ENCODE results near the gene VGLL3.
"Not testable (repeated sequence)": the region's sequence is repeated elsewhere in the genome, so short reads cannot be mapped to it uniquely, and the experiment has no call there.

The VGLL3 gene

GRCh38 chr3:86989611-86990010, 1.3 kb downstream of the VGLL3 start:
- no peak for DNase-seq (ENCODE audit: low spot score)

DNA sequence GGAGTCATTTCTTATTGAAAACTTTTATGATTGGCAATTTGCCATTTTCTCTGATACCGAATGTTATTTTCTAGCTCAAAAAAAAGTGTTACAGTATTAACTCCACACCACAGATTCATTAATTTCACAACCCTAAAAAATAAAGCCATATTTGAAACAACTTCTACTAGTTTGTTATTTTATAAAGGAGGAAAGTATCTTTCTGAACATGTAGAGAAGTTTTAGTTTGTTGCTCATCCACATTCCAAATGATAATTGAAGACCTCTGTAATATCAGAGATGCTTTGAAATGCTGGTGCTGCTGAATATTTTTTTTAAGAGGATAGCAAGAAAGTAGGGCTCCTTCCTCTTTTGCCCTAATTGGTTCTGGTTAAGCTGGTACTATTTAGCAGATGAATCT, 1.9 kb downstream of the VGLL3 start:
- DNase-seq (ENCODE audit: low spot score) = no peak

DNA sequence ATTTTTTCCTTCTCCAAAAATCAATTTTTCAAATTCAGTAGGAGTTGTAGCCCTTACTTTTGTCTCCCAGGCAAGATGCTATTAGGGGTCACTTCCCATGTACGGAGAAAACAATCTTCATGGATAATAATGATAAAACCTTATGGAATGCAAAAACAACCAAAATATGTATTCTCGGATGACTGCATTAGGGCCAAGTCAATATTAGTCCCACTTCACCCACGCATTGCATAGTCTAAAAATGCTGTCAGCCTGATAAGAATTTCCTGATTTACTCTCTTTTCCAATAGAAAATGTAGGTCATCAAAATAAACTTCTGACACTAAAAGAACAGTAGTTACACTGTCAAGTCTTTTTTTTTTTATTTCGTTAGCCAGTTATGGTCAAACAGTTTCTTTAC, 2.7 kb downstream of the VGLL3 start:
- DNase-seq (ENCODE audit: low spot score) = no peak

DNA sequence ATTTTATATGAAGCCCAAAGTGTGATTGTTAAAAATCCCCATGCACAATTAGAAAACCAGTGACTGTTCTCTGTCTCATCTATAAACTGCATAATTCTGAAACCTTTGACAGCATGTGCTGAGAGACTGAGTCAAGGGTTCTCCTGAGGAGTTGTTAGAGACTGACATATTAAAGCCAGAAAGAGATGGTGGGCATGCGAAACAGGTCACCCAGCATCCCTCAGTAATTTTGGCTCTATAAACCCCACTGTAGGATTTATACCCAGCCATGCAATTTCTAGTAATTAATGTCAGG, 3.6 kb downstream of the VGLL3 start:
- no peak for DNase-seq (ENCODE audit: low spot score)

DNA sequence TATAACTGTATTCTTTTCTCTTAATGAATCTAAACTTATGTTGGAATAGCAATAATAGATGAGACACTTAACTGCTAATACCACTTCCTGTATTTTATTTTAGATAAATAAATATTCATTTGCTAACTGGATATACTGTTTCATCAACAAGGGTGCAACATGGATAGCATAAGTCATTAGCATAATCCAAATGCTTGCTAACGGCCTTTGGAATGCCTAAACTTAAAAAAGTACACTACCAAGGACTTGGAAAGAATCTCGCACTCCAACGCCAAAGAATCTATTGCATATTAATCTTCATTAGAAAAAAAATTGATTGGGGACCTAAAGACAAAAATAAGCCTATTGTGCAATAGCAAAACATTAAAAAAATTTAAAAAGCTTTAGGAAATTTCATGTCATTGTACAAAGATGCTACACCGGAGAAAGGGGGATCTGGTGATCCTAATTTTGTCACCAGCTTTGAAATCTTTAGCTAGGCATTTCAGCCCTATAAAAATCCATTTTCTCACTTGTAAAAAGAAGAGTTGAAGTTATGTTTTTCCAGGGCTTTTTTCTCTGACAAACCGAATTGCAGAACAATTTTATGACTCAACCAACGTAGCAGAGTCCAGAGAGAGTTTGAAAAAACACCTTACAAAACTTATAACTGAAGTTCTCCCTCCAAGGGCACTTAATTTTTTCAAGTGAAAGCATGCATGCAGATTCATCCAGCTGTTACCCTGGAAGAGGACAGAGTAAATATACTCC, 4.1 kb downstream of the VGLL3 start:
- no peak for DNase-seq (ENCODE audit: low spot score)

GRCh38 chr3:86985181-86985826, 5.6 kb downstream of the VGLL3 start:
- DNase-seq (ENCODE audit: low spot score) = no peak

GRCh38 chr3:86984271-86984670, 6.7 kb downstream of the VGLL3 start:
- DNase-seq (ENCODE audit: low spot score) = no peak

GRCh38 chr3:86982883-86983282, 8.1 kb downstream of the VGLL3 start:
- DNase-seq (ENCODE audit: low spot score) = no peak

GRCh38 chr3:86978111-86978551, 12.8 kb downstream of the VGLL3 start:
- no peak for DNase-seq (ENCODE audit: low spot score)

GRCh38 chr3:86976219-86976618, 14.7 kb downstream of the VGLL3 start:
- no peak for DNase-seq (ENCODE audit: low spot score)

DNA sequence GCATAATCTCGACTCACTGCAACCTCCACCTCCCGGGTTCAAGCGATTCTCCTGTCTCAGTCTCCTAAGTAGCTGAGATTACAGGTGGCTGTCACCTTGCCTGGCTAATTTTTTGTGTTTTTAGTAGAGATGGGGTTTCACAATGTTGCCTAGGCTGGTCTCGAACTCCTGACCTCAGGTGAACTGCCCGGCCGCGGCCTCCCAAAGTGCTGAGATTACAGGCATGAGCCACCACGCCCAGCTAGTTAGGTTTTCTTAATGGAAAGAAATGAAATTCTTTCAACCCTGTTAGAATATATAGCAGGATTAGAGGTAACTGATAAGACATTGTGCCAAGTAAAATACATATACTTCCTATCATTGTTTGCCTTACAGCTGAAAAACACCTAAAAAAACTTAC, 16.8 kb downstream of the VGLL3 start:
- DNase-seq (ENCODE audit: low spot score) = not testable (repeated sequence)

GRCh38 chr3:86973440-86973839, 17.5 kb downstream of the VGLL3 start:
- no peak for DNase-seq (ENCODE audit: low spot score)

DNA sequence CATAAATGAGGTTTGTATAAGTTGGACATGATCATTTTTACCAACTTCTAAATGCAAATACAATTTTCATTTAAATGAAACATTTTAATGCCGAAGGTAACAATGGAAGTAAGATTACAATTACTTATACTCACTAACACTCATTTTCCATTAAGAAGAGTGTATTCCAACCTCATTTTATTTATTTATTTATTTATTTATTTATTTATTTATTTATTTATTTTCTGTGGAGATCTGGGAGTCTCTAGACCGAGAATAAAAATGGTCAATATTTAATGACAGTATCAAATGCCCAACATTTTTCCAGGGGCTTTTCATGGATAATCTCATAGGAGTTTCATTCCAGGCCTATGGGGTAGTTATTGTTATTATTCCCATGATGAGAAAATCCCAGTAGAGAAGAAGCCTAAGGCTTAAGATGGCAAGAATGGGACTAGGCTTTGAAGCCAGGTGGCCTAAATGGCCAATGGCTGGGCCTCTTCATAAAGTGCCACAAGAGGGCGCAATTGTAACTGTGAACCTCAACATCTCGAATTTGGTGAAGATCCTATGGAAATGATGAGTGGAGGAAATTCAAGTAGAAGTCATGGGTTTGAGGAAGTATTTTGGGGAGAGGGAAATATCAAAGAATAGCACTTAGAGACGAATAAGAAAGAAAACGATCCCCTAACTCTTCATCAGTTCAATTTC, 21.3 kb downstream of the VGLL3 start:
- no peak for DNase-seq (ENCODE audit: low spot score)

DNA sequence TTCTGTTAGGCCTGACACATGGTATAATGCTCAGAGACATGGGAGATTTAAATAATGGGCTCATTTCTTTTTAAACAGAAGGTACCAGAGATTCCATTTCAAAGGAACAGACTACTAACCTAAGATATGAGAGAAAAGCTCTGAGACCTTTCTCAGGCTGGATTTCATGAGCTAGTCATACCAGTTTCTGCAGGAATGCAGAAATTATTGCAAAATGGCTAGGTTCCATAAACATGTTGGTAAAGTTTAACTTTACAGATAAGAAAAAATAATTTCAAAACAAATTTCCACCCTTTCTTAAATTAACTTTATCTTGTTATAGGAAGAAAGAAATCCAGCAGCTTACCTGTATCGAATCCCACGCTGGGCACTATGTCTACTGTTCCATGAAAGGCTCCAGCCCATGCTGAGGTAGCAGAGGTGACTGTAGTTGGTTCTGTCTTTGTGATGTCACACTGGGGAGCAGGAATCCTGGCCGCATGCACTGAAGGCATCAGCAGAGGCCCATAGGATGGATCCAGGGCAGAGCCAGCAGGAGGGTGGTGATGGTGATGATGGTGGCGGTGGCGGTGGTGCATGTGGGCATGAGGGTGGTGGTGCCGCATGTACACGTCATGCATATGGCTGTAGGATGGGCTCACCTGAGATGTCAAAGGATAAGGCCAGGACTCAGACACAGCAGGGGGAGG, 22.6 kb downstream of the VGLL3 start:
- DNase-seq (ENCODE audit: low spot score) = no peak

DNA sequence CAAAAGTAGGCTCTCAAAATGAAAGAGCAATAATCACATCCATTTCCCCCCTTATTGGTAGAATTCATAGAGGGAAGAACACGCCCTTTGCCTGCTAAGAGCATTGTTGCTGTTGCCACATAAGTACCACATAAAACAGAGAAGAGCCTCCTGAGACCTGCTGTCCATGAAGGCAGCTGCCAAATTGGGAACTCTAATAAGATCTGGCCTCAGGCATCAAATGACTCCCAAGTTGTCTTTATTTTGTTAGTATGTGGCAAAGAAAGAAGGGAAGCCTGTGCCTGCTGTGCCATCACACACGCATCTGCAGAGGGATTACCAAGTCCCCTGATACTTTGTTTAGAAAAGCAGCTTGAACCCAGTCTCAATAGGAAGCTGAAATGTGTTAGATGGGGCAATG, 23.9 kb downstream of the VGLL3 start:
- DNase-seq (ENCODE audit: low spot score) = no peak

DNA sequence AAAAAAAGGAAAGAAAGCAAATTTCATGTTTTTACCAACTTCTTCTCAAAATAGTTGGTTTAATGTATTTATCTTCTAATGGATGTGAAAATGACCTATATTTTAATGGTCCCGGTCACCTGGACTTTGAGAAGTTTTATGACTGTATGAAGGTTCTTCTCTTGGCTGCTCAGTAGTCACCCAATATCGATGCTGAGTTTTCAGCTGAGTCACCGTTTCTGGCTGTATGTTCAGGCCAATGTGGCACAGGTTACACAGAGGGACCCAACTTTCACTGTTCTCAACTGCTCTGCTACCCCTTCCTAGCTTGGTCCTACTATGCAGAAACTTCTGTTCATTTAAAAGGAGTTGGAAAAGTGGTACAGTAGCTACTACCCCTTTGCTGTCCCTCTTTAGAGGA, 25.8 kb downstream of the VGLL3 start:
- DNase-seq (ENCODE audit: low spot score) = no peak

DNA sequence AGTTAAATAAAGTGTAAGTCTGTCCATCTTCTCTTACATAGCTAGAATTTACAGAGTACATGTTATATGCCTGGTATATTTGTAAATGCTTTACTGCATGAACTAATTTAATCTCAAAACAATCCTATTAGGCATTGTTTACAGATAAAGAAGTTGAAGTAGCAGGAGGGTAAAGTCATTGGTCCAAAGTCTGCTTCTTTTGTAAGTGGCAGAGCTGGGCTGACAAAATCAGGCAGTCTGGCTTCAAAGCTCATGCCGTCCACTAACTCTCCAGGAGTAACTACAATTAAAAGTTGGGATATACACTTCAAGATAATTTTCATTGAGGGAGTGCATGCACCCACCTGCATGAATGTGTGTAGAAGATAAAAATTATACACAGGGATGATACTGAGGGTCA, 27.3 kb downstream of the VGLL3 start:
- no peak for DNase-seq (ENCODE audit: low spot score)

GRCh38 chr3:86961297-86961696, 29.7 kb downstream of the VGLL3 start:
- no peak for DNase-seq (ENCODE audit: low spot score)

GRCh38 chr3:86960550-86960949, 30.4 kb downstream of the VGLL3 start:
- DNase-seq (ENCODE audit: low spot score) = no peak

DNA sequence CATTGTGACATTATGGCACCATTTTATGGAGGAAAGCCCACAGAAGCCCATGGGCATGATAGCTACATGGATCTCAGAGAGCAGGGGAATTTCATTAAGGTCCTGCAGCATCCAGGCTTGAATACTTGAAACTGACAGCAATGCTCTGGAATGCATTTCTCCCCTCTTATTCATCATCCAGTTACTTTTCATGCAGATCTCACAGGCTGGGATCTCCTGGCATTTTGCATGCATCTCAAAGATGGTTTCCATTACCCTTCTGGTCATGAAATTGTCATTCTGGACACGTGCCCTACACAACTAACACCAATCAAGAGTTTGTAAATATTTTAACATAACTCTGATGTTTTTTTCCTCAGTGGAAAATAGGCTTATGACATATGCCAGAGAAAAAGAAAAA, 32.4 kb downstream of the VGLL3 start:
- DNase-seq (ENCODE audit: low spot score) = no peak

GRCh38 chr3:86954747-86955146, 36.2 kb downstream of the VGLL3 start:
- no peak for DNase-seq (ENCODE audit: low spot score)

GRCh38 chr3:86954226-86954625, 36.7 kb downstream of the VGLL3 start:
- no peak for DNase-seq (ENCODE audit: low spot score)

DNA sequence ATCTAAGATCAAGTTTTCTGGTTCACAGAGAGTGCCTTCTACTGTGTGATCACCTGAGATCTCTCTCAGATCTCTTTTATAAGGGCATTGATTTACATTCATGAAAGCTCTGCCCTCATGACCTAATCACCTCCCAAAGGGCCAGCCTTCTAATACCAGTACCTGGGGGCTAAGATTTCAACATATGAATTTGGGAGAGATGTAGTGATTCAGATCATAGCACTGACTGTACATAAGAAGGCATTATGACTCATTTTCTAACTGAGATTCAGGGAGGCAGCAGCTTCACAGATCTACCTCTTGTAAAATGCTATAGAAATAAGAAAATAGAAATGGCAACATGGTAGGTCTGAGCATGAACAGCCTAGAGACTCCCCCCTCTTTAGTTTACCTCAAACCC, 39.6 kb downstream of the VGLL3 start:
- no peak for DNase-seq (ENCODE audit: low spot score)
